ENCODE measurements around the gene PCDHA13.

GRCh38 chr5:140857177-140857986 lies 24.5 kb upstream of the PCDHA13 start:
- no peak for TF ChIP-seq CTCF (IDR thresholded peaks at IDR 0.05)
- no peak for TF ChIP-seq POLR2A (IDR thresholded peaks at IDR 0.05)

Measured in prostate gland (tissue), 2 donors.